Esophagus mucosa (tissue), 1 donor: ENCODE results near the gene ABHD17C. TPM values are rescaled to one million over a fixed set of nuclear protein-coding genes. Genes with fewer than 3 reads are reported as not detected.
"Not testable (repeated sequence)": the region's sequence is repeated elsewhere in the genome, so short reads cannot be mapped to it uniquely, and the experiment has no call there.

Source experiments
- ATAC-seq: fragments of 200-7000 bp; cut with Tn5 transposase; one replicate; pipeline ENCODE4 v1.9.1; 2020
- total RNA-seq: library from RNA; stranded (reverse); gene quantifications from one replicate; pipeline ENCODE4 v1.2.4, GENCODE V29; 2023
- donor health status: DM: yes; HTN: yes; CAD: no.

The ABHD17C gene
- total RNA-seq, 1 donor from 2014 or later = 45.3 TPM

GRCh38 chr15:80732167-80732566 lies 37.1 kb downstream of the ABHD17C start:
- ATAC-seq = no peak

GRCh38 chr15:80732818-80733217 lies 37.7 kb downstream of the ABHD17C start:
- ATAC-seq = peak; percentile 85

GRCh38 chr15:80733460-80733859 lies 38.4 kb downstream of the ABHD17C start:
- ATAC-seq = peak; percentile 33

- no peak for ATAC-seq
These were observed 40.2 kb downstream of the ABHD17C start for GRCh38 chr15:80735344-80735743.

GRCh38 chr15:80736560-80736959 lies 41.5 kb downstream of the ABHD17C start:
- no peak for ATAC-seq

GRCh38 chr15:80739919-80740318 lies 44.8 kb downstream of the ABHD17C start:
- peak; percentile 71 for ATAC-seq

- ATAC-seq = no peak
These were observed 47.0 kb downstream of the ABHD17C start for GRCh38 chr15:80742081-80742480.

- peak; percentile 52 for ATAC-seq
These were observed 48.2 kb downstream of the ABHD17C start for GRCh38 chr15:80743189-80743833.

GRCh38 chr15:80744415-80744814 lies 49.3 kb downstream of the ABHD17C start:
- no peak for ATAC-seq

GRCh38 chr15:80744826-80745225 lies 49.7 kb downstream of the ABHD17C start:
- ATAC-seq = no peak

GRCh38 chr15:80745888-80746287 lies 50.8 kb downstream of the ABHD17C start:
- ATAC-seq = no peak

- peak; percentile 24 for ATAC-seq
These were observed 52.4 kb downstream of the ABHD17C start for GRCh38 chr15:80747317-80748053.

GRCh38 chr15:80749589-80749988 lies 54.5 kb downstream of the ABHD17C start:
- peak; percentile 52 for ATAC-seq

- no peak for ATAC-seq
These were observed 55.5 kb downstream of the ABHD17C start for GRCh38 chr15:80750575-80750974.

GRCh38 chr15:80752204-80752603 lies 57.1 kb downstream of the ABHD17C start:
- no peak for ATAC-seq

- ATAC-seq = no peak
These were observed 58.1 kb downstream of the ABHD17C start for GRCh38 chr15:80753161-80753560.

- ATAC-seq = peak; percentile 26
These were observed 58.9 kb downstream of the ABHD17C start for GRCh38 chr15:80754014-80754413.

GRCh38 chr15:80755885-80756284 lies 60.8 kb downstream of the ABHD17C start:
- ATAC-seq = peak; percentile 58

- ATAC-seq = no peak
These were observed 63.1 kb downstream of the ABHD17C start for GRCh38 chr15:80758130-80758745.

GRCh38 chr15:80760960-80761359 lies 65.8 kb downstream of the ABHD17C start:
- ATAC-seq = no peak

- no peak for ATAC-seq
These were observed 66.6 kb downstream of the ABHD17C start for GRCh38 chr15:80761754-80762153.

GRCh38 chr15:80763235-80763634 lies 68.1 kb downstream of the ABHD17C start:
- ATAC-seq = not testable (repeated sequence)

- peak; percentile 39 for ATAC-seq
These were observed 69.4 kb downstream of the ABHD17C start for GRCh38 chr15:80764535-80764934.

- ATAC-seq = no peak
These were observed 71.2 kb downstream of the ABHD17C start for GRCh38 chr15:80766275-80766674.
